PC-9 (cell line): ENCODE data around the gene CDHR2.

Source experiments
- CTCF ChIP-seq: fragments of 200-600 bp; sonication (generic); conservative IDR thresholded peaks from 2 replicates; pipeline ENCODE4 v1.6.1; 2017; ENCODE audit warnings: mixed run types, antibody characterized with exemption, mild to moderate bottlenecking, moderate library complexity
- EZH2 ChIP-seq: fragments of 200-600 bp; sonication (generic); IDR thresholded peaks from 2 replicates; pipeline ENCODE4 v1.8.0; 2017; ENCODE audit warnings: antibody characterized with exemption, low read depth

DNA sequence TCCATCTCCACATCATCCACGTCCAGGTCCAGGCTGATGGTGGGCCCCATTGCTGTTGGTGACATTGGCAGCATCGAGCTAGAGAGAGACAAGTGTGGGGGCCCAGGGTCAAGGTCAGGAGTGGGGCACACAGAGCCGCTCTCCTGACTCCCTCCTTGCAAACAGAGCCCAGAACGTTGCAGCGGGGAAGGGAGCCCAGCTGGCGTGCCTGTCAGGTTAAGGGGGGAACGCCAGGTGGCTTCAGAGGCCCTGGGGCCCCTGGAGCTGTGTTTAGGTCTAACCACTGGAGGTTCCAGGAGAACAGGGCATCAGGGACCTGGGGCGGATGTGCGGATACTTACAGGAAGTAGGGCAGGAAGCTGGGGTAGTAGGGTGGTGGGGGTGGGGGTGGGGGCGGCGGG lies 19.4 kb upstream of the CDHR2 start:
- TF ChIP-seq CTCF (no peak), EZH2 (no peak)
